ENCODE data around the gene GJC3.

GRCh38 chr7:99974681-99975080 lies 45.3 kb upstream of the GJC3 start:
- TF ChIP-seq CTCF (IDR thresholded peaks at IDR 0.05) (no peak), POLR2A (IDR thresholded peaks at IDR 0.05; ENCODE audit: low read depth) (no peak)
